Measurements from ENCODE around the gene SLAMF7.

GRCh38 chr1:160706526-160707235 lies 32.4 kb upstream of the SLAMF7 start:
- TF ChIP-seq CTCF (IDR thresholded peaks at IDR 0.05) (no peak), POLR2A (IDR thresholded peaks at IDR 0.05) (no peak)
